SK-N-SH treated with all-trans-retinoic acid at 6 μM for 48 hours (cell line): ENCODE measurements around the gene TMPRSS11F.

Experiments used
- ARNTL ChIP-seq: fragments of 450-650 bp; formaldehyde crosslinking; IDR thresholded peaks from 2 replicates; pipeline ENCODE4 v1.5.0; 2020; ENCODE audit warnings: low read depth, mild to moderate bottlenecking, moderate library complexity, borderline replicate concordance
- CSDC2 ChIP-seq: fragments of 250-450 bp; sonication (Bioruptor Pico); IDR thresholded peaks from 2 replicates; pipeline ENCODE4 v1.5.0; 2020; ENCODE audit warnings: mild to moderate bottlenecking, moderate library complexity
- ESRRG ChIP-seq: fragments of 250-450 bp; sonication (Bioruptor Pico); IDR thresholded peaks from 2 replicates; pipeline ENCODE4 v1.6.1; 2021; ENCODE audit warnings: mild to moderate bottlenecking
- GLIS3 ChIP-seq: fragments of 250-450 bp; sonication (Bioruptor Pico); IDR thresholded peaks from 2 replicates; pipeline ENCODE4 v1.5.0; 2020; ENCODE audit warnings: mild to moderate bottlenecking, moderate library complexity
- POU6F1 ChIP-seq: fragments of 250-450 bp; sonication (Bioruptor Pico); IDR thresholded peaks from 2 replicates; pipeline ENCODE4 v1.8.0; 2021; ENCODE audit warnings: low read depth, mild to moderate bottlenecking, moderate library complexity, borderline replicate concordance
- RARB ChIP-seq: fragments of 250-450 bp; sonication (Bioruptor Pico); IDR thresholded peaks from 2 replicates; pipeline ENCODE4 v1.8.0; 2021; ENCODE audit warnings: mild to moderate bottlenecking, moderate library complexity
- TCF4 ChIP-seq: fragments of 250-450 bp; sonication (Bioruptor Pico); IDR thresholded peaks from 2 replicates; pipeline ENCODE4 v1.8.0; 2021; ENCODE audit warnings: mild to moderate bottlenecking, moderate library complexity, borderline replicate concordance
- TSHZ2 ChIP-seq: fragments of 250-450 bp; sonication (Bioruptor Pico); IDR thresholded peaks from 2 replicates; pipeline ENCODE4 v1.5.0; 2020; ENCODE audit warnings: mild to moderate bottlenecking, moderate library complexity
- ZC3H10 ChIP-seq: fragments of 250-450 bp; sonication (Bioruptor Pico); IDR thresholded peaks from 2 replicates; pipeline ENCODE4 v1.5.1; 2021; ENCODE audit warnings: mild to moderate bottlenecking, moderate library complexity
- ZFP3 ChIP-seq: fragments of 250-450 bp; sonication (Bioruptor Pico); IDR thresholded peaks from 2 replicates; pipeline ENCODE4 v1.5.0; 2020; ENCODE audit warnings: mild to moderate bottlenecking, moderate library complexity

DNA sequence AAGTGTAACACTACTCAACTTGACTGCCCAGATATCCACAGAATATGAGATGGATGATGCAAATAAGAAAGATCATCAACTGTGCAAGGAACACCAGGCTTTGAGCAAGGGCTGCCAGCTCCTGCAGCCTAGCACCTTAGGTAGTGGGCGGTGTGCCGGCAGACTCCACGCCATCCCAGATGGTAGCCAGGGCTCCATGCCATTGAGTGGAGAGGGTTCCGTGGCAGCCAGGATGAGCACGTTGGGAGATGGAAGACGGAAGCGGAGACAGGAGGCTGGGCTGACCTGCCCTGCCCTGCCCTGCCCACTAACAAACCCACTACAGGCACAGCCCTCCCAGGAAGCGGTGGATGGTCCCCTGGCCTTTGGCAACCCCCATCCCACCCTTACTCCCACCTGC, 51.9 kb downstream of the TMPRSS11F start:
- TF ChIP-seq TCF4 (CRISPR knock-in tag) (no peak), ZFP3 (no peak), RARB (CRISPR knock-in tag) (no peak), TSHZ2 (no peak), GLIS3 (CRISPR knock-in tag) (no peak), ARNTL (CRISPR knock-in tag) (no peak), POU6F1 (CRISPR knock-in tag) (no peak), ZC3H10 (no peak), ESRRG (CRISPR knock-in tag) (no peak), CSDC2 (CRISPR knock-in tag) (no peak)
